Peyer's patch (tissue), 4 donors: ENCODE measurements around the gene MAP2. TPM values are rescaled to one million over a fixed set of nuclear protein-coding genes. Genes with fewer than 3 reads are reported as not detected.
A peak's percentile ranks its signal among the peaks of the same experiment; 100 is the strongest.

Source experiments
- DNase-seq, 3 donors: peaks; one replicate each; pipeline ENCODE4 v3.0.0-alpha.2; 2017 to 2019
- H3K27ac ChIP-seq, 4 donors: fragments of 200-600 bp; sonication (generic); one replicate each; pipeline ENCODE4 v1.5.1; 2016 to 2019
- H3K27me3 ChIP-seq, 2 donors: fragments of 200-600 bp; sonication (generic); one replicate each; pipeline ENCODE4 v1.5.1; 2019
- H3K36me3 ChIP-seq, 3 donors: fragments of 200-600 bp; sonication (generic); one replicate each; pipeline ENCODE4 v1.5.1; 2016 to 2019
- H3K4me1 ChIP-seq, 4 donors: fragments of 200-600 bp; sonication (generic); one replicate each; pipeline ENCODE4 v1.5.1; 2016 to 2019
- H3K4me3 ChIP-seq, 4 donors: fragments of 200-600 bp; sonication (generic); 1 replicate in 3 of 4; 2 replicates in 1 of 4; pipeline ENCODE4 v1.5.1; 2016 to 2019; ENCODE audit warnings: mild to moderate bottlenecking in 1 of 4
- H3K9me3 ChIP-seq, 4 donors: fragments of 200-600 bp; sonication (generic); one replicate each; pipeline ENCODE4 v1.5.1; 2016 to 2019; ENCODE audit warnings: mild to moderate bottlenecking in 1 of 4
- POLR2A ChIP-seq, 2 donors: fragments of 450-650 bp; IDR thresholded peaks; one replicate each; pipeline ENCODE4 v1.5.1; 2017; ENCODE audit warnings: antibody characterized with exemption in 2 of 2, mild to moderate bottlenecking in 2 of 2, moderate library complexity in 2 of 2
- total RNA-seq, 4 donors: library from RNA; depleted of rRNA; stranded (reverse); fragments of >200 nt; gene quantifications; one replicate each; pipeline ENCODE4 v1.1.0, GENCODE V29; 2016
- TF ChIP-seq, protein P1 (sequence below), 6 experiments: fragments of 450-650 bp in 4 of 6; fragments of 200-600 bp in 2 of 6; sonication (generic) in 1 of 6; IDR thresholded peaks; one replicate each; pipeline ENCODE4 v1.5.1; 2017 to 2019; ENCODE audit warnings: antibody characterized with exemption in 6 of 6, mild to moderate bottlenecking in 3 of 6, moderate library complexity in 1 of 6

Gene MAP2
- total RNA-seq, 4 donors from 2014 or later = 0.70 to 19.8 (median 4.1) TPM

DNA sequence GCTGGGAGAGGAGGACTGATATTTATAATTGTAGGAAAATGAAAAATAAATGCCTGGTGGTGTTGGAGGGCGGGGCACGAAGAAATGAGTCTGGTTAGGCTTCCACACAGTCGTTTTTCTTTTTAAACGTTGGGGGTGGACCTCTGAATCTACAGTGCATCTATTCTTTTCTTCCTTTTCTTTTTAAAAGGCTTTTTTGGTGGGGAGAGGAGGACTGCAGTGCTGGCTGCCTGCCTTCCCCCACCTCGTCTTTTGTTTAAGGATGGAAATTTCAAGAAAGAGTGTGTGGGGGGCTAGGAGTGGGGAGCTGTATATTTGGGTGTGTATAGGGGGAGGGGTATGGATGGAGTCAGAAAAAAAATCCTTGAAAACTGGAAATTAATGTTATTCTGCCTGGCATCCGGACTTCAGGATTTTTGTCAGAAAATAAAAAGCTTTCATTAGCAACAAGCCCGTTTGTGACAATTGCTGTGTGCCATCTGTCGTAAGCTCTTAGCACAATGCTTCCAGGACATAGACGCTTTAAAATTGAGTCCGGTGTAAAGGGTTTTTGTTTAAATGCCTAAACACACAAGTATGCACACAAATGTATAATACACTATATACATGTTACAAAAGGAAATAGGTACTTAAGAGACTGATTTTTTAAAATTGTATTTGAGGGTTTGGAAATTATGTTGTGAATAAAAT is 1.1 kb downstream of the MAP2 start:
- no peaks in the 10 kb centered on the region for H3K27me3 ChIP-seq
- peak overlapping the region; percentile 29 to 61 (median 48) for H3K4me3 ChIP-seq
- H3K4me1 ChIP-seq = no peaks in the 10 kb centered on the region
- no peak for TF ChIP-seq POLR2A (IDR thresholded peaks at IDR 0.05)
- TF ChIP-seq, protein P1, sequence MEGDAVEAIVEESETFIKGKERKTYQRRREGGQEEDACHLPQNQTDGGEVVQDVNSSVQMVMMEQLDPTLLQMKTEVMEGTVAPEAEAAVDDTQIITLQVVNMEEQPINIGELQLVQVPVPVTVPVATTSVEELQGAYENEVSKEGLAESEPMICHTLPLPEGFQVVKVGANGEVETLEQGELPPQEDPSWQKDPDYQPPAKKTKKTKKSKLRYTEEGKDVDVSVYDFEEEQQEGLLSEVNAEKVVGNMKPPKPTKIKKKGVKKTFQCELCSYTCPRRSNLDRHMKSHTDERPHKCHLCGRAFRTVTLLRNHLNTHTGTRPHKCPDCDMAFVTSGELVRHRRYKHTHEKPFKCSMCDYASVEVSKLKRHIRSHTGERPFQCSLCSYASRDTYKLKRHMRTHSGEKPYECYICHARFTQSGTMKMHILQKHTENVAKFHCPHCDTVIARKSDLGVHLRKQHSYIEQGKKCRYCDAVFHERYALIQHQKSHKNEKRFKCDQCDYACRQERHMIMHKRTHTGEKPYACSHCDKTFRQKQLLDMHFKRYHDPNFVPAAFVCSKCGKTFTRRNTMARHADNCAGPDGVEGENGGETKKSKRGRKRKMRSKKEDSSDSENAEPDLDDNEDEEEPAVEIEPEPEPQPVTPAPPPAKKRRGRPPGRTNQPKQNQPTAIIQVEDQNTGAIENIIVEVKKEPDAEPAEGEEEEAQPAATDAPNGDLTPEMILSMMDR (IDR thresholded peaks at IDR 0.05) = no peak
- H3K9me3 ChIP-seq = no peaks in the 10 kb centered on the region
- DNase-seq = no peak
- no peak overlapping the region for H3K27ac ChIP-seq
- no peaks in the 10 kb centered on the region for H3K36me3 ChIP-seq

DNA sequence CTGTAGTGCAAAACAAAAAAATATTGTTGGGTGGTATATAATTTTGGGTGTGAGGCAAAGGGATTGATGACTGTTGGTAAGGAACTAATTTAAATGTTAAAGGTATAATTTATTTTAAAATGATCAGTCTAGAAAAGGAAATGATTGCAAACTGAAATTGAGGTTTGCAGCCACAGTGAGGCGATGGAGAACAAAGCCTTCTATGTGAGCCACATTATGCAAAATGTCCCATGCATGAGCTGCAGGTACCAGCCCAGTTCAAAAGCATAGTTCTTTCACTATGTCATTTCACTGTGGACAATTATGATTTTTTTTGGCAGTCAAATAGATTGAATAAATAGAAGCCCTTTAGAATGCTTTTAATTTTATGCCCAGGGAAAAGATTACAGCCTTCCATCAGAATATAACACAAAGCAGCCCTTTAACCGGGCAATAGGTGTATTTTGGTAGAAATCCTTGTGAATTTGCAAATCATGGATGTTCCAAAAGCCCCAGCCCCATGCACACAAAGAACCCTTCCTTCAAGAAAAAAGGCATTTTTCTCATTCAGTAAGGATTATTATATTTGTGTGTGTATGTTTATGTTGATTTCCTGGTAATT is 1.7 kb downstream of the MAP2 start:
- no peaks in the 10 kb centered on the region for H3K9me3 ChIP-seq

DNA sequence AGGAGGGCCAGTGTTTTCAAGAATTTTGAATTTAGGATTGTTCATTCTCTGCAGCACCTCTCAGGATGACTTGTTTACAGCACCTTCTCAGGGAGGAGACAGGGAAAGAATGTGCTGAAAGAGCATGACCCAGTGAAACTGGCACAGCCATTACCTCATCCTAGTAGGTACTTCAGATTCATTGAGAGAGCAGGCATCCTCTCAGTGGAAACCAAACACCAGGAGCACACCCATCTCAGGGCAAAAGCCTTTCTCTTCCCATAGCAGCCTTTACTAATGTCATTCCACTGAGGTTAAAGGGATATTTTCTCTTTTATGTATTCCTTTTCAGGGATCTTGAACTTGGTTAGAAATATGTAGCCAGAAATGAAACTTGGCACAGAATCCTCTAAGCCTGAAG is 2.6 kb downstream of the MAP2 start:
- Histone ChIP-seq H3K27ac (no peak overlapping the region), H3K36me3 (no peaks in the 10 kb centered on the region), H3K4me3 (no peak overlapping the region), H3K27me3 (no peaks in the 10 kb centered on the region), H3K4me1 (no peaks in the 10 kb centered on the region), H3K9me3 (no peaks in the 10 kb centered on the region)
- no peak for DNase-seq
- TF ChIP-seq, protein P1 (IDR thresholded peaks at IDR 0.05) = no peak
- no peak for TF ChIP-seq POLR2A (IDR thresholded peaks at IDR 0.05)

More for the DNA sequence above, 1.7 kb downstream of the MAP2 start:
- no peak for DNase-seq
- no peaks in the 10 kb centered on the region for H3K36me3 ChIP-seq
- H3K27me3 ChIP-seq = no peaks in the 10 kb centered on the region
- no peak overlapping the region for H3K4me3 ChIP-seq
- TF ChIP-seq, protein P1 (IDR thresholded peaks at IDR 0.05) = peak in 2 of 6 experiments; percentile 18 to 30
- TF ChIP-seq POLR2A (IDR thresholded peaks at IDR 0.05) = no peak
- H3K27ac ChIP-seq = no peak overlapping the region
- H3K4me1 ChIP-seq = no peaks in the 10 kb centered on the region

DNA sequence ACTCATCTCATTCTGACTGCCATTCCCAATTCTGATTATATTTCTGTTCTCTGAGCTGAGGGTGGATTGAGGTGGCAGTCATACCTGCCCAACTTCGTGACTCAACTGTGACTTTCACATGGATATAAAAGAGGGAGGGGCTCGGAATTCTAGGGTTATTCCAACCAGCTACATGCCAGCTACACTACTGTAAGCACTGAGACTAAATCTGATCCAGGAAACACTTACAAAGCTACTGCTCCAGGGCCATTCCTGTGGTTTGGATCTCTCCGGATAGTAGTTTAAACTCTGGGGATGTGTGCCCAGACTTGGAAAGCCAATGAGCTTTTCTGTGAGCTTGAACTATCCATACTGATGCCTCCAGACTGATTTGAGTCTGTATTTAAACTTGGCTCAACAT is 7.9 kb downstream of the MAP2 start:
- Histone ChIP-seq H3K4me1 (no peaks in the 10 kb centered on the region), H3K9me3 (no peaks in the 10 kb centered on the region), H3K36me3 (no peaks in the 10 kb centered on the region), H3K27me3 (no peaks in the 10 kb centered on the region), H3K27ac (no peak overlapping the region), H3K4me3 (no peak overlapping the region)
- TF ChIP-seq, protein P1 (IDR thresholded peaks at IDR 0.05) = no peak
- no peak for TF ChIP-seq POLR2A (IDR thresholded peaks at IDR 0.05)
- DNase-seq = no peak

DNA sequence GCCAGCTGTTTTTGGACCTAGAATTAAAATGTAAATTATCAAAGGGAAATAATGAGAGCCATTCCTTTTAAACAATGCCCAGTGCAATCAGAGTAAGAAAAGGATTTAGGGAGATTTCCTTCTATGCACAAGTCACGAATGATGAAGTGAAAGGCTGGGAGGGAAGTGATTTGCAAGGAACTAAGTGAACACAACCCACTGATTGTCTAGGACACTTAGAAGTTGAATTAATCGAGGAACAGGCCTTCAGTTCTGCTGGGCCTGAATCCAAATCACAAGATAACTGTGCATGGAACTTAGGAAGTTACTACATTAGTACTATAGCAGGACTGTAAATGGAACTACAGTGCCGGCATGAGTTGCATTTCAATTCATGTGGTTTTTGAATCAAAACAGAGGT is 17.7 kb downstream of the MAP2 start:
- TF ChIP-seq, protein P1 (IDR thresholded peaks at IDR 0.05) = no peak
- Histone ChIP-seq H3K4me3 (no peak overlapping the region), H3K4me1 (no peaks in the 10 kb centered on the region), H3K27ac (no peak overlapping the region), H3K9me3 (no peaks in the 10 kb centered on the region), H3K36me3 (no peaks in the 10 kb centered on the region), H3K27me3 (no peaks in the 10 kb centered on the region)
- no peak for DNase-seq
